NCI-H1048 (cell line): ENCODE measurements around the gene RBM18.
A peak's percentile ranks its signal among the peaks of the same experiment; 100 is the strongest.

Experiments
- DNase-seq: peaks from one replicate; lab custom pipeline; 2025; lab: John Stamatoyannopoulos, UW

RBM18 gene

DNA sequence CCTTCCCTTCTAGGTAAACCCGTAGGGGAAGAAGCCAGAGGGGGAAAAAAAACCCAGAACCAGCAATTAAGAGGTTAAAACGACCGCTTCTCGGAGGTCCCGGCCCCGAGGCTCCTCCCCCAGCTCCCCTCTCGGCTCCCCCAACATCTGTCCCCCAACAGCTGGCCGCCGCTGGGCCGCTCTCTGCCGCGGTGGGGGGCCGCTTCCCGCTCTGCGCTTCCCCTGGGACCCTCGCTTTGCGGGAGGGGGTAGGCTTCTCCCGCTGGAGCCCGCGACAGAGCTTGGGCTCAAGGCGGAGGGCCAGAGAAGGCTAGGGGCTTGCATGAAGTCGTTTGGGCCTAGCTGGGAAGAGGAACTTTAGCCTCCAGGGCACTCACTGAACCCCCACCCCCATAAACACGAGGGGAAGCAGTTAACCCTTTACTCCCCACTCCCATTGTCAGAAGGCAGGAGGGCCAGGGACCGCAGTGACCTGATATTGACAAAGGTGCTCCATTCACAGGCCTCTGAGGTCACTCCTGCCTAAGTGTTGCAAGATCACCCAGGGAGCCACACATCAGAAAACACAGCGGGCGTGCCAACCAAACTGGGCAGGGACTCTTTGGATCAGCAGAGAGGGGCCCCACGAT is 43.3 kb downstream of the RBM18 start:
- DNase-seq = no peak

DNA sequence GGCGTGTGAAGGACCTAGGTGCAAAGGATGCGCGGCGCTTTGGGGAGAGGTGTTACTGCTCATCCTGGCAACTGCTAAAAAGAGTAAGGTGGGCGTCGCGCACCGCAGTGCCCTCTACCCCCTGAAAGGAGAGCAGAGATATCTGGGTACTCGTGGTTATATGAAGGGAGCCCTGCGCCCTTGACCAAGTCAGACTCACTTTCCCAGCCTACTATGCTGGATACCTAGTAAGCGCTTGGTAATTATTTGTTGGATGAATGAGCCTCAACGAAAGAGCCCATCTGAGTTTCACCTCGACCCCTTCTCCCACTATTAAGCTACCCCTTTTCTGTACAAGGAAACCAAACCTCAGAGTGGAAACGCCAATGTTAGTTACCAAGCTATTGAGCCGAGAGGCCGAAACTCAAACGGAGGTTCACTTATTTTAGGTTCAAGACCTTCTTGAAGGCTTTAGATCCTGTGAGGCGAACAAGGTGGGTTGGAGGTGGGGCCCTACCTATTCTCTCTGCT is 43.9 kb downstream of the RBM18 start:
- no peak for DNase-seq

DNA sequence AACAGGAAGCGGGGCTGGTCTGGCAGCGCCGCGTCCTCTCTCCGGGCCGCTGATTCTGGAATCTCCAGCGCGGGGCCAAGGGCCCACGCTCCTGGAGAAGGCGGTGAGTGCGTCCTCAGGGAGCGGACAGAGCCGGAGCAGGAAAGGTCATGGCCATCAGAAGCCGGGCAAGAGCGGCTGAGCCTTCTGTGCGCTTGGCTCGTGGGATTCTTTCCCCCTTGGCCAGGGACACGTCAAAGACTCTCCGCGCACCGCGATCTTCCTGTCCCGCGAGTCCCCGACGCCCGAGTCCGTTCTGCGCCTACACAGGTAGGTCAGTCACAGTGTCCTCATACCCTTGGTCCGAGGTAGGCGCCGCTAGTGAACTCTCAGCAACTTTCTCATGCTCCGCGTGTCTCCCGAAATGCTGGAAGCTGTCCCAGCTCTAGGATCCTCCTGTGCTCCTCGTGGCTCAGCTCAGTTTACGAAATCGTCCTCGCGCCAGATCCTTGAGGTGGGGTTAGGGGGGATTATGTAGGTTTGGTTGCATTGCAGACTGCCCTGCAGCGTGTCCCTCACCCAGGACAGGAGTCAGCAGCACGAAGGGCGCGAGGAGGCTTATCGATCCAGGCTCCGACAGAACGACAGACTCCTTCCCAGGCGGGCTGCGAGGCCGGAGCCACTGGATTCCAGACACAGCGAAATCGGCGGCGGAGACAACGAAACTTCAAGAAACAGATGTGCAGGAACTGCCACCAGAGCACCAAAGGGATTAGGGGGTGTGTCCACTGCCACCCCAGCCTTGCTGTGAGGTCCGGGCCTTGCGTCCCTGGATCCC is 44.6 kb downstream of the RBM18 start:
- no peak for DNase-seq

DNA sequence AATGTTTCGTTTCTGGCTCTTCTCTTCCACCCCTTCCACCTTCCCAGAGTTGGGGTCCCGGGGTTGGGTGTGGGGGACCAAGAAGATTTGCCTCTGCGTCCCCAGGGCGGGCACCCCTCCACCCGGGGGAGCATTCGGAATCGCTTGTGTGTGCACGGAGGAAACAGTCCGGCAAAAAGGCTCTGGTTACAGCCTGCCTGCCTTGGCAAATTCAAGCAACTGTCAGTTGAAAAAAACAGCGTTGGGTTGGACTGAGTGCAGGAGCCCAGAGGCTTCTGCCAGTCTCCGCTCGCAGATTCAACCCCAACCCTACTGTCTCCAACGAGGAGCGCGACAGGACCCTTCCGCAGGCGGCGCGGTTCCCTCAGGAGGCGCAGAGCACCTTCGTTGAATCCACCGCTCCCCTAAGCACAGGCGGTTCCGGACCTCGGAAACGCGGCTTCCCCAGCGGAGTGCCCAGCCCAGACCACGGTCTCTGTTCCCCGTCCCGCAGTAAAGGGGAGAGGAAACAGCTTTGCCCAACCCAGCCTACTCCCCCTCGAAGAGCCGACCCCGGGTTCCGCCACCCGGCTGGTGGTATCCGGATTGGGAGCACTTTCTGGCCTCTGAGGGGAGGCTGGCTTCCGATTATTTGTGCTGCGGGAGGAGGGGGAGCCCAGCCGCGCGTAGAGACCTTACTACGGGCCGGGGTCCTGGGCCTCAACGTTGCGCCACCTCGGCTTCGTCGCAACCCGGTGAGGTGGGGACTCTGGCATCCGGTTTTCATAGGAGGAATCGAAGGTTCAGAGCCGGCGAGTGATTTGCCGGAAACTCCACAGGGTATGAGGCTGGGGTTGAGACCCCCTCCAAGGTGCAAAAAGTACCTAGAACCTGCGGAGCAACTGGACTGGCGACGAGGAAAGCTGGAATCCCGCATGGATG is 45.4 kb downstream of the RBM18 start:
- DNase-seq = no peak

DNA sequence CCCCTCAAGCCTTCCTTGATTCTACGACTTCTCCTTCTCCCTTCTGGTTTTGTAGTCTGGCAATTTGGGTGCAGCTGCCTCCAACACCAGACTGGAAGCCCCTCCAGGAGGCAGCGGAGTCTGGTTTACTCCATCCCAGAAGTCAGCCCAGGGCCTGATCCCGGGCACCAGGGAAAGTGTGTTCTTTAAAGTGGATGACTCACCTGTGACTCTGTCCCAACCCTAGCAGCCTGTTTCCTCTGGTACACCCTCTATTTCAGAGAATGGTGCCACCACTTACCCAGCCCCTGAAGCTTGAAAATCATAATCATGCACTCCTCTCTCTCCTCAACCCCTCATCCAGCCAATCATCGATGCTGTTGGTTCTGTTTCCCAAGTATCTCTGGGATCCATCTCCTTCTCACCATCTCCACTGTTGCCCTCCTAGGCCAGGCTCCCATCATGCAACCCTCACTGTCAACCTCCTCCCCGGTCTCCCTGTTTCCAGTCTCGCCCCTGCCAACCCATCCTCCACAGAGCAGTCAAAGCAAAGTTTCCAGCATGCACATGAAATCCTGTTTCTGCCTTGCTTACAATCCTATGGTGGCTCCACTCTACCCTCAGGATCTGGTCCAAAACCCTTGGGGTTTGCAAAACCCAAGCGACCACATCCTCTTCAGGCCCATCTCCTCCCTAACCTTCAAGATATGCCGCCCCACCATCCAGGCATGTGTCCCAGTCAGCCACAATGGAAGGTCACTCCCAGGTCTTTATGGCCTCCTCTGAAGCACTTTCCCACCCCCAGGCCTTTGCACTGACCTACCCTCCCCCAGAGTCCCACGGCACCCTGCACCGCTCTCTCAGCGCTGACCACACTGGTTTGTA is 46.3 kb downstream of the RBM18 start:
- no peak for DNase-seq

DNA sequence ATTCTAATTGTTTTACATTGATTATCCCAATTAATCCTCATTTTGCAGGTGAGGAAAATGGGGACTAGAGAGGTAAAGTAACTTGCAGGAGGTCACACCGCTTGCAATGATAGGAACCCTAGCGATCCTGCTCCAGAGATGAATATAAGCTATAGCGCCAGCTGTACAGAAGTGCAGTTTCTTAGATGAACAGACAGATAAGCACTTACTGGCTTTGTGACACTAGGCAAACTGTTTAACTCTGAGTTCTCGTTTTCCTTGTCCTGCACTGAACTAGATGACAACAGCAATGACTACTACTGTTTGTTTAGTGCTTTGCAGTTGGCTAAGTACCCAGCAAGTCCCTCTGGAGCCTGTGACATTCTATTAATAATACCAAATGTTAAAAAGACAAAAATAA is 47.0 kb downstream of the RBM18 start:
- no peak for DNase-seq

DNA sequence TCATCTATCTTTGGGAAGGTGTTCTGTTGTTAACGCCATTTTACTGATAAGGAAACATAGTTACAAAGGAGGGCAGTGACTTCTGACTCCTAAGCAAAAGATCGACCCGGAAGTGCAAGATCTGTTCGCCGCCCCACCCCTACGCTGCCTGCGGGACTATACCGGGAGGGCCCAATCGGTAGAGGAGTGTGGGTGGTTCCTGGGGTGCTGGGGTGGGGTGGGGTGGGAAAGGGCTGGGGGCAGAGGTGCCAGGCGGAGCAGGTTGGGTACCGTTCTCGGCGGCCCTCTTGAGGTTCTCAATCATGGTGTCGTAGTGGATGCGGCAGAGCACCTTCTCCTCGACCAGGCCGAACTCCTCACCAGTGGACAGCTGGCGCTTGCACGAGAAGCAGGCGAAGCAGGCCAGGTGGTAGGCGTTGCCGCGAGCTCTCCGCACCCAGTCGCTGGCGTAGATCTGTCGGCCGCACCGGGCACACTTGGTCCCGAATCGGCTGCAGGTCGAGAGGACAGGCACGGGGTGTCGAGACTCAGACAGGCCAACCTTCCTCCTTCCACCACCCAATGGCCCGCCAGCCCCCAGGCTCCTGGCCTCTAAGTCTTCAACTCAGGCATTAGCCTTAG is 47.7 kb downstream of the RBM18 start:
- DNase-seq = no peak

DNA sequence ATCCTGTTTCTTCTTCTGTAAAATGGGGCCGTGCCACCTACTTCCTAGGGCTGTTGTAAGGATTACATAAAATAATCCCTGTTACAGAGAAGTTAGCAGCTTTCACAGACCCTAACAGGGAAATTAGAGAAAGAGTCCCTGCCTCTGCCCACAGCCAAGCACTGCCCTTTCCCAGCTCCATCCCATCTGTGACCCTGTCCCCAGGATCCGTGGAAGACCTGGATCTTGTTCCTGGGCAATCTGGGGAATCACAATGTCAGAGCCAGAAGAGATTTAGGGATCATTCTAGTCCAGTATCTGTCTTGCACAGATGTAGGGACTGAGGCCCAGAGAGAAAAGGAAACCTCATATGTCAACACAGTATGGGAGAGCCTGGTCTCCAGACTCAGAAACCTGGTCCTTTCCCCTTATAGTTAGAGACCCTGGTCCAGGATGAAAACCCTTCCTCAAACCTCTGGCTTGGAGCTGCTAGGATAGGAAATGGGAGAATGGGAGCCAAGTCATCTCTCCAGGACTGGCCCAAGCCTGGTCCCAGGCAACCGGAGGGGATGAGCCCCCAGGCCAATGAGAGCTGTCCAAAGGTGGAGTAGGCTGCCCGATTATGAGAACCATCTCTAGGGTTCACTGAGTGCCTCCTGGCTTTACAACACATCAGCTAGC is 48.4 kb downstream of the RBM18 start:
- no peak for DNase-seq

DNA sequence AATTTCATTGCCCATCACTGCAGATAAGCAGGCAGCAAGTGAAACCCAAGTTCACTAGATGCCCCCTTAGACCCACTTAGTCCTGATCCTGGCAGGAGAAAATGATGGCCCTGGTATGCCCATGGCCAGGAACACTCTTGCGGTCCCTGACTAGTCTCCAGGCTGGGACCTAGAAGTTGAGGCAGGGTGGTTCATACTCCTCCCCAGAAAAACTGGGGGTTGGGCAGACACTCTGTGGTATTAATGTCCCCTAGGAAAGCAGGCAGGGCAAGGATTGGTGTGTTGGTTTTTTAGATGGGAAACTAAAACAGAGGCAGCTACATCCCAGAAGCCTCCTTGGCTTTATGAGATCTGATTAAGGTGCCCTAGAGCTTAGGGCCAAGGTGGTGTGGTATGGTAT is 49.0 kb downstream of the RBM18 start:
- DNase-seq = no peak

DNA sequence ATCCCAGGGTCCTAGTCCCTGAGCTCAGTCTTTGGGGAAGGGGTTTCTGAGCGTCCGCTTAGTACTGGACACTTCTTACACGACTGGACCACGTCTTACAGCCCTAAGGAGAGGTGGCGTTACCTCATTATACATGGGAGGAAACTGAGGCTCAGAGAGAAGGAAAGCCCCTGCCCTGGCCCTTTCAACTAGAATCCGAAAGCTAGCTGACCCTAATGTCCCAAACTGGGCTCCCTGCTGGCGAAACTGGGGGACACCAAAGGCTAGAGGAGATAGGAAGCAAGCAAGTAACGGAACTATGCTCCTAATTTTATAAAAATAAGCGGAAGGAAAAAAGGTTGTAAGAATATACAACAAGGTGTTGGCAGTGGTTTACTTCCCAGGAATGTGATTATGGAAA is 50.1 kb downstream of the RBM18 start:
- DNase-seq = no peak

DNA sequence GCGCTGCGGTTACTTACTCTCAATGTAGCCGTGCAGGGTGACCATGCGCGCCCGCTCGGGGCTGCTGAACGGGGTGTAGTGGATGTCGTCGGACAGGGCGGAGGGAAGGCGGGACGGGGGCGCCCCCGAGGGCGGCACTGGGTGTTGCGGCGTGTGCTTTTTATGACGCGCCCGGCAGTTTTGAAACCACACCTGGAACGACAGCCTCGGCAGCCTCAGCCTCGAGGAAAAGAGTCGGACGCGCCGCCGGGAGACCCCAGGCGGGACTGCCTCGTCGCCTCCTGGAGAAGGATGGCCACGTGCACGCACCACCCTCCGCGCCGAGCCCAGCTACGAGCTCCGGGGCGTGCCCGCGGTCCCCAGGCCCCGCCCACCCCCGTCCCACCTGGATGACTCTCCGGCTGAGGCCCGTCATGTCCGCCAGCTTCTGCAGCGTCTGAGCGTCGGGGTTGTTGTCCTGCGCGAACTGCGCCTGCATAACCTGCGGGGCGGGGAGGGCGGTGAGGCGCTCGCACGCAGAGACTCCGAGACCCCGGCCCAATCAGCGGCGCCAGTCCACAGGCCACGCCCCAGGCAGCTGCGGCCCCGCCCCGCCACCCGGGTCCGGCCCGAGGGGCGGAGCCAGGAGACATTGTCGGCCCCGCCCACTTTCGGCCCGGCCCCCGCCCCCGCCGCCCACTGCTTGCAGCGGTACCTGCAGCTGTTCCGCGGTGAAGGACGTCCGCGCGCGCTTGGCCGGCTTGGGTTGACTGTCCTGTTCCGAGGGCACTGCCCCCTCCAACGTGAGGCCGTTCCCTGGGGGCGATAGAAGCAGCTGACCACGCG is 50.8 kb downstream of the RBM18 start:
- DNase-seq = peak; percentile 88

DNA sequence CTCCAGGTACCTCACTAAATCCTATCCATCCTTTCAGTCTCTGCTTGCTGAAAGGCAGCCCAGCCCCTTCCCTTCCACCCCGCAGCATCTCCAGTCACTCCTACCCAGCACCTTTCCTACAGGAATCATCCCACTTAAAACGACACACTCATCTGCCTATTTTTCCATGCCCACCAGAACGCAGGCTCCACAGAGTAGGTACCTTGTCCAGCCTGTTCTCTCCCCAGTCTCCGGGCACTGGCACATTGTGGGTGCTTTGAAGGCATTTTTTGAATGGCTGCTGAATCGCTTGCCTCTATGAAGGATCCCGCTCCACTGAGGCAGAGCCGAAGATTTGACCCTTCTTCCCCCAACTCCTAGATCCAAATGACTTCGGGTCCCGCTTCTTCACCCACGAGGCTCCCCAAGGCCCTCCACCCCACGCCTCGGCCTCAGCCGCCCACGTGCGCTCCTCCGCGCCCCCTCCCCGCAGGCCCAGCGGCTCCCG is 51.5 kb downstream of the RBM18 start:
- DNase-seq = no peak

DNA sequence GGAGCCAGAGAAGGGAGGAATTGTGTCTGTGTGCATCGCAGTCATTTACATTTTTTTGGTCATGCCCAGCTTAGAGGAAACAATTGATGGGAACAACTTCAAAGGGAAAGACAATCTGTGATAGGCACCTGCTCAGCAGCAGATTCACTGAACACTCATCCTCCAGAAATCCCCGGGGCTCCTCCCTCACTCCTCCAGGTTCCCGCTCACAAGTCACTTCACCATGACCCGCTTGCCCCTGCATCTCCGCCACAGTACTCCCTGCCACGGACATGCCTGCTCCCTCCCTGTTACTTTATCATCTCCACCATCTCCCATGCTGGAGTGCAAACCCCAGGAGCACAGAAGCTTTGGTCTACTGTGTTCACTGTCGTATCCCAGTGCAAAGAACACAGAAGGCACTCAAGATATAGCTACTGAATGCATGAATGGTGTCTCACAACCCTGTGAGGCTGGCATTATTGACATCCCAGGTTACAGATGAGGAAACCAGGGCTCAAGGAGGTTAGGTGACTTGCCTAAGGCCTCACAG is 52.1 kb downstream of the RBM18 start:
- DNase-seq = no peak

DNA sequence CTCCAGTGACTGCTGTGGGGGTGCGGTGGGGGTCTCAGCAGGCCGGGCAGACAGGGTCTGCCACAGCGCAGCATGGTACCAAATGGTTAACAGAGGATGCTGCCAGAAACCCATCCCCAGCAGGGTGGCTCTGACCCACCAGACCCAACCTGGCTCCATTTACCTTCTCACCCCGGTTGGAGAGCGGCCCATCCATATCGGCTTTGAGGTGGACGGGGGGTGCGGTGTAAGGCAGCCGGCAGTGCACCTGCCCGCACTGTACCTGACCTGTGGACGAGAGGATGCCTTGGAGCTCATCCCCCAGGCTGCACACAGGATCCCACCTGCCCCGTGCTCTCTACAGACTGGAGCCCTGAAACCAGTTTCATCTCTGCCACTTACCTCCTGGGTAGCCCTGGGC is 55.2 kb downstream of the RBM18 start:
- DNase-seq = no peak

DNA sequence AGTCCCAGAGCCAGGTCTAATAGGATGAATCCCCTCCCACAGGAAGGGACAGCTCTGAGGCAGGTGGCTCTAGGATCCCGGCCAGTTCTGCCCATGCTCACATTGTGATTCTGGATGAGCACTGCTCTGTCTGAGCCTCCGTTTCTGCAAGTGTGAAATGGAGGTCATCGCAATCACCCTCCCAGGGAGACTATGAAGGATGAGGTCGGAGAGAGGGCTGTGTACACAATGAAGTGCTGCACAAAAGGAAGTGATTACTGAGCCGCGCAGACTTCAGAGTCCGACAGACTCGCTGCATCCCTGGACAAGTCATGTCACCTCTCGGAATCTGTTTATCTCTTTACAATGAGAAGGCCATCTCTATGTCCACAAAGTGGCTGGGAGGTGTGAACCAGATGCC is 57.5 kb downstream of the RBM18 start:
- DNase-seq = no peak

DNA sequence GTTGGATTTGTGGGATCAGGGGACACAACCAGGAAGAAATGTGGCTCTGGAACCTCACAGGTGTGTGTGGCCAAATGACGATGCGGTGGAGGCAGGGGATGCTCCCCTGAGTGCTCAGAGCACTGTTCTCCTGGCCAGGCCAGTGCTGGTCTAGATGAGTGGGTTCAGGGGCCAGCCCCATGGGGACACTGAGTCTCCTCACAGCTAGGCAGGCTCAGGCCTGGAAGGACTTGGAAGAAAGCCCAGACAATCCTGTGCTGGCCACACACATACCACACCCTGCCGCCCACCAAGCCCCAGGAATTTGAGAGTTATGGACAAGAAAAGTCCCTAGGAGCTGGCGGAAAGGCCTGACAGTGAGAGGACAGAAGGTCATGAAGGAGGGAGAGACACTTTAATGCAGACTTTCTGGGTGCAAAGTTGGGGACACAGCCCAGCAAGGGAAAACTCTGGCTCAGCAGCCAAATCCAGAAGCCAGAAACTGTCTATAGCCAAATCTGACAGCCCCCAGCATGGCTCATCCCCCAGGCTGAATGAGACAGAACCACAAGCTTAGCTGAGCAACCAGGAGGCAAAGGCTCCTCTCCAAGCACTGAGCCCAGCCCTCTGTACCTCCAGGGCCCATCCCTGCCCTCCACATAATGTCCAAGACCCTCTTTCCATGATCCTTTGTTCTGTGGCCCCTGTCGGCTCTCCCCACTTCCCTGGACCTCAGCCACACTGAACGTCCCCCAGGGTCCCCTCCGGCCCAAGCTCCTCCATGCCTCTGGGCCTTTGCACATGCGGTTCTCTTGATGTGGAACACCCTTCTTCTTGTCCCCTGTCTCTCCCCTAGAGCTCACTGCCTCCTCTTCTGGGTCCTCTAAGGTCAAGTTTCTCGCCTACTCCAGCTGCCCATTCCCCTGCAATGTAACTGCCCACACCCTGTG is 58.3 kb downstream of the RBM18 start:
- no peak for DNase-seq

DNA sequence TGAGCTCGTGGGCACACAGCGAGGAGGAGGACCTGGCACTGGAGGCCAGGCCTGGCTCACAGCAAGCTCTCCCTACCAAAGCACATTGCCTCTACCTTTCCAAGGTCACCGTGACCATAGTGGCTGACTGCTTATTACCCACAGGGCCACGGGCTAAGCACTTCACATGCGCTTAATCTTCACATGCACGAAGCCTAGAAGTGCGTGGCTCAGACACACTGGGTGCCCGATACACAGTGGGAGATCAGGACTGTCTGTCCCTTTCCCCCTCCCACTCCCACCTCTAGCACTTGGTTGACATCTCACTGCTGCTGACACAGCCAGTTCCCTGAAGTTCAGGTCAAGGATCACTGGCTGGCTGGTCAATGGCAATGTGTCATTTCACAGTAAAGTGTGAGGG is 59.5 kb downstream of the RBM18 start:
- DNase-seq = no peak

DNA sequence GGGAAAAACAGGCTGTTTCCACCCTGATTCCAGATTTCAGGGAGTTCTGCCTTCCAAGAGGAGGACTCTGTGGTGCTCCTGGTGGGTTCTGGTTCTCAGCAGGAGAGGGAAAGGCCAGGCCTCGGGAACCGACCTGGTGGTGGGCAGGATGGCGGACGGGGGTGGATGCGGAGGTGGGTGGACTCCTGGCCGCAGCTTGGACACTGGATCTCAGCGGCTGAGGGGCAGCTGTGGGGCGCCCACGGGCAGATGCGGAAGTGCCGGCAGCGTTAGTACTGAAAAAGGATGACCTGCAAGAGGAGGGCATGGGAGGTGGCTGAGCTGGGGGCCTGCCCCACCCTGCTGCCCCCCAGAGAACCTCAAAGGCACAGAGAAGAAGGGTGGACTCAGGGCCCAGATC is 60.1 kb downstream of the RBM18 start:
- no peak for DNase-seq
